SU-DHL-6 (cell line): Measurements from ENCODE around the gene COL5A1.

ENCODE experiments used
- H2AFZ ChIP-seq: fragments of 200-600 bp; sonication (generic); 2 replicates; pipeline ENCODE4 v1.6.1; 2014; ENCODE audit warnings: low read depth, mild to moderate bottlenecking, moderate library complexity, mixed read lengths, antibody characterized with exemption, low read length; ENCODE audit not compliant: severe bottlenecking
- H3F3A ChIP-seq: fragments of 200-600 bp; shearing (Covaris generic); 2 replicates; pipeline ENCODE4 v1.6.0; 2016; ENCODE audit warnings: antibody characterized with exemption, mild to moderate bottlenecking; ENCODE audit not compliant: insufficient read depth
- H3K27ac ChIP-seq: fragments of 200-600 bp; sonication (generic); 2 replicates; pipeline ENCODE4 v1.5.1; 2016; ENCODE audit warnings: low read depth, mild to moderate bottlenecking, low read length, moderate library complexity, mixed read lengths
- H3K27me3 ChIP-seq: fragments of 200-600 bp; sonication (generic), shearing (Covaris generic); 2 replicates; pipeline ENCODE4 v1.6.0; 2014; ENCODE audit warnings: mild to moderate bottlenecking, low read length
- H3K36me3 ChIP-seq: fragments of 200-600 bp; sonication (generic); 2 replicates; pipeline ENCODE4 v1.6.1; 2014; ENCODE audit warnings: mild to moderate bottlenecking, low read length, mixed read lengths
- H3K4me2 ChIP-seq: fragments of 300-600, 200-600 bp; shearing (Covaris generic), sonication (generic); 2 replicates; pipeline ENCODE4 v1.6.0; 2014; ENCODE audit warnings: low read length, low read depth, mild to moderate bottlenecking; ENCODE audit not compliant: poor library complexity, severe bottlenecking
- H3K4me3 ChIP-seq: fragments of 200-600 bp; sonication (generic); 2 replicates; pipeline ENCODE4 v1.5.1; 2014; ENCODE audit warnings: antibody characterized with exemption, low read length, mild to moderate bottlenecking, mixed read lengths; ENCODE audit not compliant: insufficient read depth, poor library complexity, severe bottlenecking
- H3K79me2 ChIP-seq: fragments of 200-600 bp; sonication (generic); 2 replicates; pipeline ENCODE4 v1.6.1; 2014; ENCODE audit warnings: mild to moderate bottlenecking, low read length, moderate library complexity; ENCODE audit not compliant: insufficient read depth
- H3K9ac ChIP-seq: fragments of 200-600 bp; sonication (generic); 2 replicates; pipeline ENCODE4 v1.7.0; 2014; ENCODE audit warnings: mild to moderate bottlenecking, low read length
- H3K9me2 ChIP-seq: fragments of 200-600 bp; sonication (generic); replicated peaks from 2 replicates; pipeline ENCODE4 v1.6.1; 2014; ENCODE audit warnings: low read length; ENCODE audit not compliant: insufficient read depth
- H3K9me3 ChIP-seq: fragments of 200-600 bp; sonication (generic); 2 replicates; pipeline ENCODE4 v1.6.1; 2014; ENCODE audit warnings: low read length, mixed read lengths; ENCODE audit not compliant: insufficient read depth
- H4K20me1 ChIP-seq: fragments of 200-600 bp; sonication (generic); 2 replicates; pipeline ENCODE4 v1.6.1; 2014; ENCODE audit warnings: low read depth, mild to moderate bottlenecking, antibody characterized with exemption, low read length, moderate library complexity, mixed read lengths
- EZH2phosphoT487 ChIP-seq: fragments of 200-600 bp; sonication (generic), shearing (Covaris generic); conservative IDR thresholded peaks from 2 replicates; pipeline ENCODE4 v1.6.1; 2018; ENCODE audit warnings: mild to moderate bottlenecking, antibody characterized with exemption, low read length, moderate library complexity, mixed read lengths
- TF ChIP-seq, protein P1 (sequence below): fragments of 200-600 bp; sonication (generic); IDR thresholded peaks from one replicate; pipeline ENCODE4 v1.5.1; 2017; ENCODE audit warnings: antibody characterized with exemption, mild to moderate bottlenecking, low read length, moderate library complexity; ENCODE audit not compliant: insufficient read depth, poor library complexity, severe bottlenecking

COL5A1 gene

DNA sequence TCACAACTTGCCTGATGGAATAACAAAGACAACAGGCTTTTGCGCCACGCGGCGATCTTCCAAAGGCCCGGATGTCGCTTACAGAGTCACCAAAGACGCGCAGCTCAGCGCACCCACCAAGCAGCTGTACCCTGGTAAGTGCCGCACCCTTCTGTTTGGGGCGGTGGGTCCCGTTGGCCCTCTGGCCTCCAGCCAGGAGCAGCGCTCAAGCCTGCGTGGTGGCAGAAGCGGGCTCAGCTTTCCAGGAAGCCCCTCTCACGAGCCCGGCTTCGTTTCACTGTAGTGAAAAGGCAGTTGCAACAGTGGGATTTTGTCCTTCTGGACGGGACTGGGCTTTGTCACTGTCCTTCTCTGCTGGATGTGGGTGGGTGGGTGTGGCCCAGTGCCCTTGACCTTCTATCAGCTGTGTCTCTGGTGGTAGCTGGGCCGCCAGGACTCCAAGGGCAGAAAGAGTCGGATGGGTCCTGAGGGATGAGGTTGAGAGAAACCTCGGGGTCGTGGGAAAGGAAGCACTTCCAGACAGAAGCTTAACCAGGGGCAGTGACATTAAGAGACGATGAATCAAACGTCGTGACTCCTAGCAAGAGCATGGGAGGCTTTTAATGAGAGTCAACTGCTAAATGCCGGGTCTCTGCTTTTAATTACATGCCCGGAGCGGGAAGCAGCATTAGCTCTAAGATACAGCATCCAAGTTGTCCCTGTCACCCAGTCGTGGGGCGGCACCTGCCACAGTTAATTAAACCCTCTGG, 49.5 kb downstream of the COL5A1 start:
- H3K4me3 ChIP-seq: no peak overlapping the region
- no peak overlapping the region for H3K27ac ChIP-seq
- no peaks in the 10 kb centered on the region for H3K9me2 ChIP-seq
- H3K9ac ChIP-seq: no peak overlapping the region
- no peaks in the 10 kb centered on the region for H3K9me3 ChIP-seq
- H3K27me3 ChIP-seq: no peaks in the 10 kb centered on the region
- no peaks in the 10 kb centered on the region for H3K36me3 ChIP-seq
- H3K79me2 ChIP-seq: no peaks in the 10 kb centered on the region
- no peaks in the 10 kb centered on the region for H4K20me1 ChIP-seq
- no peak overlapping the region for H2AFZ ChIP-seq
- TF ChIP-seq, protein P1, sequence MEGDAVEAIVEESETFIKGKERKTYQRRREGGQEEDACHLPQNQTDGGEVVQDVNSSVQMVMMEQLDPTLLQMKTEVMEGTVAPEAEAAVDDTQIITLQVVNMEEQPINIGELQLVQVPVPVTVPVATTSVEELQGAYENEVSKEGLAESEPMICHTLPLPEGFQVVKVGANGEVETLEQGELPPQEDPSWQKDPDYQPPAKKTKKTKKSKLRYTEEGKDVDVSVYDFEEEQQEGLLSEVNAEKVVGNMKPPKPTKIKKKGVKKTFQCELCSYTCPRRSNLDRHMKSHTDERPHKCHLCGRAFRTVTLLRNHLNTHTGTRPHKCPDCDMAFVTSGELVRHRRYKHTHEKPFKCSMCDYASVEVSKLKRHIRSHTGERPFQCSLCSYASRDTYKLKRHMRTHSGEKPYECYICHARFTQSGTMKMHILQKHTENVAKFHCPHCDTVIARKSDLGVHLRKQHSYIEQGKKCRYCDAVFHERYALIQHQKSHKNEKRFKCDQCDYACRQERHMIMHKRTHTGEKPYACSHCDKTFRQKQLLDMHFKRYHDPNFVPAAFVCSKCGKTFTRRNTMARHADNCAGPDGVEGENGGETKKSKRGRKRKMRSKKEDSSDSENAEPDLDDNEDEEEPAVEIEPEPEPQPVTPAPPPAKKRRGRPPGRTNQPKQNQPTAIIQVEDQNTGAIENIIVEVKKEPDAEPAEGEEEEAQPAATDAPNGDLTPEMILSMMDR: no peak
- no peak for TF ChIP-seq EZH2phosphoT487
- H3K4me2 ChIP-seq: no peak overlapping the region
- H3F3A ChIP-seq: no peaks in the 10 kb centered on the region

DNA sequence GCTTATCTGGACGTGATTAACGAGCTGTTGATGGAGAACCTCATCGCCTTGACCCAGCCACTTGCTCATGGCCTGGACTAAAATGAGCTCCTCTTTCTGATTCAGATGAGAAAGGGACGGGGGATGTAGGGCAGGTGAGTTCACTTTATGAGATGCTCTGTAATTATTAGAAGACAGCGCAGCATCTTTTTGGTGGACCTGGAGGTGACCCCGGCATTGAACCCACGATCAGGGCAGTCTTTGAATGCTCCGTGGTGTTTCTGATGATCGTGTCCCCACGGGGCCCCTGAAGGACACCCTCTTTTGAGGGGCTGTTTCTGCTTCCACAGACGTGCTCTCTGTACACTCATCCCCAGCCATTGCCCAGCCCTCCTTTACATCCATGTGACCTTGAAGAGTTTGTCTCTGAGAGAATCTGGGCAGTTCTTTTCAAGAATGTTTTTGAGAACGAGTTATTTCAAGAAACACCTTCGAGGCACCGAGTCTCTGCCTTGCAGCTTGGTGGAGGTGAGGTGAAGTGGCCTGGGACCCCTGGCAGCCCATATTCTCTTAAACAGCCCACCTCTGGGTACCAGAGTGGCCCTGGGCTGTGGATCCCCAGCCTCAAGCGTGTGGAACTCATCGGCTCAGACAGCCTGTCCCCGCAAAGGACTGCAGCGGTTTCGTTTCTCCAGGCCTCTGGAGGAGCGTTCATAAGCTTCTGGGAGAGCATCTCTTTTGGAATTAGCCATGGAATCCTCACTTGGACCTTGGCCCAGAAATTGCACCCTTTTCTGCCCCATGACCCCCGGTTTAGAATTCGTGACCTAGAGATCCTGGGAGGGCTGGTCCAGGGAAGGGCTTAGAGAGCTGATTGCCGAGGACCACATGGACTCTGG, 50.3 kb downstream of the COL5A1 start:
- H3K27me3 ChIP-seq: no peaks in the 10 kb centered on the region
- H2AFZ ChIP-seq: no peak overlapping the region
- no peaks in the 10 kb centered on the region for H3F3A ChIP-seq
- H3K9me2 ChIP-seq: no peaks in the 10 kb centered on the region
- no peak overlapping the region for H3K4me3 ChIP-seq
- H3K9me3 ChIP-seq: no peaks in the 10 kb centered on the region
- no peak overlapping the region for H3K9ac ChIP-seq
- H4K20me1 ChIP-seq: no peaks in the 10 kb centered on the region
- no peaks in the 10 kb centered on the region for H3K79me2 ChIP-seq
- TF ChIP-seq, protein P1: no peak
- no peak for TF ChIP-seq EZH2phosphoT487
- H3K4me2 ChIP-seq: no peak overlapping the region
- no peaks in the 10 kb centered on the region for H3K36me3 ChIP-seq
- H3K27ac ChIP-seq: no peak overlapping the region

DNA sequence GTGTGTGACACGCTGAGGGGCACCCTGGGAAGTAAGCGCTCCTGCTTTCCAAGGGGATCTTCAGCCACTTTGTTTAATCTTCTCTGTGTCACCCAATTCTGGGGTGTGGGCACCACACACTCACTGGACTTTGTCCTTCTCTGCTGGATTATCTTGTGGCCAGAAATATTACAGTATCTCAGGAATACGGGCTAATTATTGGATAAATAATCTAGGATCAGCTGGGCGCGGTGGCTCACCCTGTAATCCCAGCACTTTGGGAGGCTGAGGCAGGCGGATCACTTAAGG, 50.9 kb downstream of the COL5A1 start:
- Histone ChIP-seq H3K27ac (no peak overlapping the region), H3K9me3 (no peaks in the 10 kb centered on the region), H3K9ac (no peak overlapping the region), H3F3A (no peaks in the 10 kb centered on the region), H3K27me3 (no peaks in the 10 kb centered on the region), H3K79me2 (no peaks in the 10 kb centered on the region), H3K36me3 (no peaks in the 10 kb centered on the region), H2AFZ (no peak overlapping the region), H3K4me2 (no peak overlapping the region), H4K20me1 (no peaks in the 10 kb centered on the region), H3K9me2 (no peaks in the 10 kb centered on the region), H3K4me3 (no peak overlapping the region)
- TF ChIP-seq, protein P1: no peak
- no peak for TF ChIP-seq EZH2phosphoT487
